IMR-90 (cell line): ENCODE results near the gene MDP1. TPM values are rescaled to one million over a fixed set of nuclear protein-coding genes. Genes with fewer than 3 reads are reported as not detected.
A peak's percentile ranks its signal among the peaks of the same experiment; 100 is the strongest.

Experiments used
- ATAC-seq: fragments of 200-7000 bp; cut with Tn5 transposase; 2 replicates; pipeline ENCODE4 v1.9.1; 2020; ENCODE audit warnings: low read depth, mild to moderate bottlenecking, moderate library complexity
- BruUV-seq: library from RNA; stranded (reverse); fragments of 400-500 nt; replicated peaks from 2 replicates; lab custom pipeline; 2021; lab: Mats Ljungman, UMichigan
- CTCF ChIA-PET: fragments of 300-600 bp; formaldehyde crosslinking; extraction: SDS; loops from one replicate; lab custom pipeline; 2021; ENCODE audit warnings: antibody characterized with exemption; lab: Yijun Ruan, JAX
- POLR2A ChIA-PET: fragments of 300-600 bp; sonication (Branson Sonifier 250); formaldehyde crosslinking; loops from one replicate; lab custom pipeline; 2022; ENCODE audit warnings: antibody characterized with exemption; ENCODE audit not compliant: unreplicated experiment; lab: Charles Lee
- DNase-seq: peaks from one replicate; pipeline ENCODE4 v3.0.0; 2013
- H2AFZ ChIP-seq: replicated peaks from 2 replicates; pipeline ENCODE3; 2013; ENCODE audit warnings: low read length, mild to moderate bottlenecking; ENCODE audit not compliant: poor library complexity
- H2AK5ac ChIP-seq: 2 replicates; pipeline ENCODE4 v1.6.1; 2013; ENCODE audit warnings: low read depth, low read length, inconsistent platforms
- H2AK9ac ChIP-seq: replicated peaks from 2 replicates; pipeline ENCODE3; 2013; ENCODE audit warnings: mild to moderate bottlenecking, low read depth, low read length, moderate library complexity; ENCODE audit not compliant: poor library complexity
- H2BK120ac ChIP-seq: 2 replicates; pipeline ENCODE4 v1.6.1; 2013; ENCODE audit warnings: low read depth, low read length, inconsistent platforms
- H2BK15ac ChIP-seq: 3 replicates; pipeline ENCODE4 v1.6.1; 2013; ENCODE audit warnings: low read depth, low read length, inconsistent platforms
- H2BK20ac ChIP-seq: 2 replicates; pipeline ENCODE4 v1.6.1; 2013; ENCODE audit warnings: low read depth, mild to moderate bottlenecking, inconsistent platforms, low read length, moderate library complexity
- H2BK5ac ChIP-seq: 2 replicates; pipeline ENCODE4 v1.6.1; 2013; ENCODE audit warnings: mild to moderate bottlenecking, low read depth, low read length, inconsistent platforms; ENCODE audit not compliant: poor library complexity, severe bottlenecking
- H3K14ac ChIP-seq: replicated peaks from 2 replicates; pipeline ENCODE4 v1.6.1; 2013; ENCODE audit warnings: low read depth, low read length, inconsistent platforms
- H3K18ac ChIP-seq: 2 replicates; pipeline ENCODE4 v1.6.1; 2013; ENCODE audit warnings: low read depth, low read length, control low read depth
- H3K23ac ChIP-seq: 2 replicates; pipeline ENCODE4 v1.6.1; 2013; ENCODE audit warnings: low read depth, low read length, inconsistent platforms
- H3K27ac ChIP-seq: 2 replicates; pipeline ENCODE4 v1.5.1; 2013; ENCODE audit warnings: mild to moderate bottlenecking, control low read depth, low read length; ENCODE audit not compliant: insufficient read depth
- H3K27me3 ChIP-seq: 2 replicates; pipeline ENCODE4 v1.6.1; 2013; ENCODE audit warnings: low read length; ENCODE audit not compliant: control insufficient read depth, insufficient read depth
- H3K36me3 ChIP-seq: 2 replicates; pipeline ENCODE4 v1.6.1; 2013; ENCODE audit warnings: low read length, mixed read lengths; ENCODE audit not compliant: control insufficient read depth, insufficient read depth
- H3K4ac ChIP-seq: 2 replicates; pipeline ENCODE4 v1.6.1; 2013; ENCODE audit warnings: low read depth, low read length, inconsistent platforms
- H3K4me1 ChIP-seq: 2 replicates; pipeline ENCODE4 v1.6.1; 2013; ENCODE audit warnings: low read length, mixed read lengths; ENCODE audit not compliant: control insufficient read depth, insufficient read depth
- H3K4me2 ChIP-seq: 2 replicates; pipeline ENCODE4 v1.6.1; 2013; ENCODE audit warnings: low read depth, mild to moderate bottlenecking, control low read depth, low read length, moderate library complexity
- H3K4me3 ChIP-seq: 2 replicates; pipeline ENCODE4 v1.5.1; 2013; ENCODE audit warnings: low read depth, mild to moderate bottlenecking, control low read depth, low read length, moderate library complexity; ENCODE audit not compliant: insufficient read depth
- H3K56ac ChIP-seq: 2 replicates; pipeline ENCODE4 v1.6.1; 2013; ENCODE audit warnings: low read length, inconsistent platforms; ENCODE audit not compliant: insufficient read depth; ENCODE audit errors: extremely low read depth
- H3K79me1 ChIP-seq, 2 experiments: 2 replicates each; pipeline ENCODE4 v1.6.1; 2013; ENCODE audit warnings: low read length in 2 of 2, inconsistent platforms in 1 of 2, low read depth in 1 of 2
- H3K9ac ChIP-seq: 2 replicates; pipeline ENCODE4 v1.6.1; 2013; ENCODE audit warnings: low read depth, low read length, control low read depth
- H3K9me1 ChIP-seq: 2 replicates; pipeline ENCODE4 v1.6.1; 2013; ENCODE audit warnings: low read length, inconsistent platforms; ENCODE audit not compliant: insufficient read depth
- H3K9me3 ChIP-seq: 2 replicates; pipeline ENCODE4 v1.6.1; 2013; ENCODE audit warnings: low read length; ENCODE audit not compliant: control insufficient read depth, insufficient read depth
- H4K20me1 ChIP-seq: 2 replicates; pipeline ENCODE4 v1.6.1; 2013; ENCODE audit warnings: low read length, inconsistent platforms; ENCODE audit not compliant: insufficient read depth
- H4K5ac ChIP-seq: 2 replicates; pipeline ENCODE4 v1.6.1; 2013; ENCODE audit warnings: mild to moderate bottlenecking, low read depth, low read length, control low read depth
- H4K8ac ChIP-seq, 2 experiments: 2 replicates each; pipeline ENCODE4 v1.6.1; 2013; ENCODE audit warnings: low read depth in 2 of 2, low read length in 2 of 2, control low read depth in 1 of 2, inconsistent platforms in 1 of 2
- H4K91ac ChIP-seq: 2 replicates; pipeline ENCODE4 v1.6.1; 2013; ENCODE audit warnings: low read depth, low read length, inconsistent platforms; ENCODE audit not compliant: insufficient read depth
- BHLHE40 ChIP-seq: fragments of 150-350 bp; IDR thresholded peaks from 2 replicates; pipeline ENCODE4 v1.6.1; 2016; ENCODE audit warnings: mild to moderate bottlenecking, low read depth, low read length
- CEBPB ChIP-seq: IDR thresholded peaks from 2 replicates; pipeline ENCODE4 v1.6.1; 2012; ENCODE audit warnings: low read depth, low read length, improper control_type of control experiment
- CHD1 ChIP-seq: IDR thresholded peaks from 2 replicates; pipeline ENCODE4 v1.6.1; 2012; ENCODE audit warnings: low read depth, low read length, improper control_type of control experiment
- FOS ChIP-seq: fragments of 150-350 bp; IDR thresholded peaks from 2 replicates; pipeline ENCODE4 v1.6.1; 2016; ENCODE audit warnings: low read depth, low read length
- MAFK ChIP-seq: IDR thresholded peaks from 2 replicates; pipeline ENCODE4 v1.6.1; 2012; ENCODE audit warnings: low read depth, low read length, improper control_type of control experiment
- MAZ ChIP-seq: IDR thresholded peaks from 2 replicates; pipeline ENCODE4 v1.6.1; 2012; ENCODE audit warnings: low read depth, mild to moderate bottlenecking, low read length, improper control_type of control experiment, moderate library complexity, borderline replicate concordance
- MXI1 ChIP-seq: IDR thresholded peaks from 2 replicates; pipeline ENCODE4 v1.6.1; 2012; ENCODE audit warnings: low read depth, mild to moderate bottlenecking, low read length, moderate library complexity, borderline replicate concordance
- NFE2L2 ChIP-seq: fragments of 150-350 bp; IDR thresholded peaks from 2 replicates; pipeline ENCODE4 v1.6.1; 2016; ENCODE audit warnings: low read depth, mild to moderate bottlenecking, low read length
- POLR2A ChIP-seq: IDR thresholded peaks from 2 replicates; pipeline ENCODE4 v1.6.1; 2012; ENCODE audit warnings: mild to moderate bottlenecking, low read depth, low read length
- RAD21 ChIP-seq: IDR thresholded peaks from 2 replicates; pipeline ENCODE4 v1.6.1; 2012; ENCODE audit warnings: low read length, improper control_type of control experiment
- RCOR1 ChIP-seq: IDR thresholded peaks from 2 replicates; pipeline ENCODE4 v1.6.1; 2012; ENCODE audit warnings: mild to moderate bottlenecking, low read length, improper control_type of control experiment; ENCODE audit not compliant: insufficient replicate concordance
- RFX5 ChIP-seq: IDR thresholded peaks from 2 replicates; pipeline ENCODE4 v1.8.0; 2012; ENCODE audit warnings: low read depth, mild to moderate bottlenecking, low read length, moderate library complexity
- SMC3 ChIP-seq: fragments of 150-350 bp; IDR thresholded peaks from 2 replicates; pipeline ENCODE4 v1.6.1; 2016; ENCODE audit warnings: low read depth, mild to moderate bottlenecking, antibody characterized with exemption, low read length, moderate library complexity
- WGBS, 2 experiments: methylation state at CpG; one replicate each; pipeline versions ENCODE4 v1.1.5 to v1.1.7; 2013; ENCODE audit warnings: missing lambda C conversion rate in 2 of 2; ENCODE audit not compliant: insufficient read length in 1 of 2; ENCODE audit errors: extremely low coverage in 2 of 2; 5-methylcytosine and 5-hydroxymethylcytosine counted together
- dilution Hi-C: fragments of 300-500 bp; cut with HindIII; formaldehyde crosslinking; loops from one replicate; pipeline ENCODE4 v1.14.3; 2018; ENCODE audit warnings: low sequenced_read_pairs; ENCODE audit not compliant: unreplicated experiment
- in situ Hi-C: fragments of 300-500 bp; cut with MboI; formaldehyde crosslinking; loops from 3 replicates; pipeline ENCODE4 v1.14.3; 2019; ENCODE audit warnings: low sequenced_read_pairs, inconsistent platforms, mixed read lengths
- intact Hi-C: fragments of 100-400 bp; cut with micrococcal nuclease; formaldehyde crosslinking; loops from 2 replicates; pipeline ENCODE4 v1.10.0; 2022
- polyA plus RNA-seq, 3 experiments: library from polyadenylated mRNA; depleted of rRNA; stranded (reverse); fragments of >200 nt; gene quantifications; 2 replicates each; pipeline ENCODE4 v1.2.3, GENCODE V29; 2012; ENCODE audit warnings: low replicate concordance in 1 of 3
- total RNA-seq: library from RNA; depleted of rRNA; stranded (reverse); fragments of >200 nt; gene quantifications from 2 replicates; pipeline ENCODE4 v1.2.3, GENCODE V29; 2012
- TF ChIP-seq, protein P1 (sequence below): fragments of 150-350 bp; IDR thresholded peaks from 2 replicates; pipeline ENCODE4 v1.6.1; 2016; ENCODE audit warnings: low read depth, mild to moderate bottlenecking, low read length, moderate library complexity, borderline replicate concordance
- TF ChIP-seq, protein P2 (sequence below): fragments of 150-350 bp; IDR thresholded peaks from 2 replicates; pipeline ENCODE4 v1.6.1; 2017; ENCODE audit warnings: mild to moderate bottlenecking, antibody characterized with exemption, low read length, low read depth
- TF ChIP-seq, protein P3 (sequence below): conservative IDR thresholded peaks from 2 replicates; pipeline ENCODE4 v1.5.1; 2012; ENCODE audit warnings: mild to moderate bottlenecking, low read depth, low read length, improper control_type of control experiment

The MDP1 gene
- total and polyA plus RNA-seq, 2 of the 4 experiments (the other 2 are of a cell fraction) = 15.1 to 17.8 TPM

DNA sequence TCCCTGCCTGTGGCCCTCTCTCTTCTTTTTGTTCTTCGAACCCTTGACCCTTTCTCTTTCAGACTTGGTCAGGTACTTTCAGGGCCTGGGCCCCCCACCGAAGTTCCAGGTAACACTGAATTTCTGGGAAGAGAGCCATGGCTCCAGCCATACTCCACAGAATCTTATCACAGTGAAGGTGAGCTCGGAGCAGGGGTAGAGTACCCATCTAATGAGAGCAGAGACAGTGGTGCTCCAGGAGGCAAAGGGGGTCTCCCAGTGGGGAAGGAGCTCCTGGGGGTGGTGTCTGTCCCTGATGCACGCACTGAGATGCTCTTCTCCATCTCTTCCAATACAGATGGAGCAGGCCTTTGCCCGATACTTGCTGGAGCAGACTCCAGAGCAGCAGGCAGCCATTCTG is 50.1 kb downstream of the MDP1 start:
- intact Hi-C loops (no loop called here), dilution Hi-C loops (no loop called here), in situ Hi-C loops (no loop called here)
- Histone ChIP-seq H3K9me1 (peaks cover 9% of the 10 kb centered on the region), H4K5ac (no peak overlapping the region), H3K79me1 (peaks cover 12 to 40% of the 10 kb centered on the region in 2 experiments; a peak in 3 of 4 replicates), H3K36me3 (peaks cover 51% of the 10 kb centered on the region), H3K14ac (no peak overlapping the region), H3K4me2 (no peak overlapping the region), H2BK5ac (no peak overlapping the region), H3K4me1 (peaks cover 5% of the 10 kb centered on the region), H3K23ac (no peak overlapping the region), H3K9ac (no peak overlapping the region), H3K18ac (no peak overlapping the region), H3K56ac (no peak overlapping the region), H2BK20ac (no peak overlapping the region), H4K91ac (no peak overlapping the region), H2AFZ (peak overlapping the region; percentile 17), H2AK9ac (no peak overlapping the region), H2BK120ac (no peak overlapping the region), H2BK15ac (no peak overlapping the region), H3K27ac (no peak overlapping the region), H3K9me3 (no peaks in the 10 kb centered on the region), H4K20me1 (no peaks in the 10 kb centered on the region), H3K27me3 (no peaks in the 10 kb centered on the region), H3K4me3 (no peak overlapping the region), H4K8ac (no peak overlapping the region), H2AK5ac (no peak overlapping the region), H3K4ac (no peak overlapping the region)
- ATAC-seq (no peak), DNase-seq (no peak)
- 100% methylated on average over 1 of the region's 5 CpGs; no CpG with 5 or more reads in 1 of the 2 experiments for WGBS, 2 experiments
- POLR2A ChIA-PET = no interaction called here
- CTCF ChIA-PET = interaction anchor here (0.9 kb wide), 1 partner anchor 12 kb away, joined by 3 read pairs; no protein-coding TSS in a partner anchor
- BruUV-seq = no TSS peak
- TF ChIP-seq, protein P1, sequence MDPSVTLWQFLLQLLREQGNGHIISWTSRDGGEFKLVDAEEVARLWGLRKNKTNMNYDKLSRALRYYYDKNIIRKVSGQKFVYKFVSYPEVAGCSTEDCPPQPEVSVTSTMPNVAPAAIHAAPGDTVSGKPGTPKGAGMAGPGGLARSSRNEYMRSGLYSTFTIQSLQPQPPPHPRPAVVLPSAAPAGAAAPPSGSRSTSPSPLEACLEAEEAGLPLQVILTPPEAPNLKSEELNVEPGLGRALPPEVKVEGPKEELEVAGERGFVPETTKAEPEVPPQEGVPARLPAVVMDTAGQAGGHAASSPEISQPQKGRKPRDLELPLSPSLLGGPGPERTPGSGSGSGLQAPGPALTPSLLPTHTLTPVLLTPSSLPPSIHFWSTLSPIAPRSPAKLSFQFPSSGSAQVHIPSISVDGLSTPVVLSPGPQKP = no peak
- no peak for TF ChIP-seq RAD21
- no peak for TF ChIP-seq MAZ
- TF ChIP-seq CHD1 = no peak
- TF ChIP-seq MAFK = no peak
- no peak for TF ChIP-seq RFX5
- TF ChIP-seq FOS = no peak
- no peak for TF ChIP-seq MXI1
- TF ChIP-seq, protein P2, sequence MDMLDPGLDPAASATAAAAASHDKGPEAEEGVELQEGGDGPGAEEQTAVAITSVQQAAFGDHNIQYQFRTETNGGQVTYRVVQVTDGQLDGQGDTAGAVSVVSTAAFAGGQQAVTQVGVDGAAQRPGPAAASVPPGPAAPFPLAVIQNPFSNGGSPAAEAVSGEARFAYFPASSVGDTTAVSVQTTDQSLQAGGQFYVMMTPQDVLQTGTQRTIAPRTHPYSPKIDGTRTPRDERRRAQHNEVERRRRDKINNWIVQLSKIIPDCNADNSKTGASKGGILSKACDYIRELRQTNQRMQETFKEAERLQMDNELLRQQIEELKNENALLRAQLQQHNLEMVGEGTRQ = no peak
- no peak for TF ChIP-seq POLR2A
- TF ChIP-seq BHLHE40 = no peak
- no peak for TF ChIP-seq NFE2L2
- TF ChIP-seq, protein P3, sequence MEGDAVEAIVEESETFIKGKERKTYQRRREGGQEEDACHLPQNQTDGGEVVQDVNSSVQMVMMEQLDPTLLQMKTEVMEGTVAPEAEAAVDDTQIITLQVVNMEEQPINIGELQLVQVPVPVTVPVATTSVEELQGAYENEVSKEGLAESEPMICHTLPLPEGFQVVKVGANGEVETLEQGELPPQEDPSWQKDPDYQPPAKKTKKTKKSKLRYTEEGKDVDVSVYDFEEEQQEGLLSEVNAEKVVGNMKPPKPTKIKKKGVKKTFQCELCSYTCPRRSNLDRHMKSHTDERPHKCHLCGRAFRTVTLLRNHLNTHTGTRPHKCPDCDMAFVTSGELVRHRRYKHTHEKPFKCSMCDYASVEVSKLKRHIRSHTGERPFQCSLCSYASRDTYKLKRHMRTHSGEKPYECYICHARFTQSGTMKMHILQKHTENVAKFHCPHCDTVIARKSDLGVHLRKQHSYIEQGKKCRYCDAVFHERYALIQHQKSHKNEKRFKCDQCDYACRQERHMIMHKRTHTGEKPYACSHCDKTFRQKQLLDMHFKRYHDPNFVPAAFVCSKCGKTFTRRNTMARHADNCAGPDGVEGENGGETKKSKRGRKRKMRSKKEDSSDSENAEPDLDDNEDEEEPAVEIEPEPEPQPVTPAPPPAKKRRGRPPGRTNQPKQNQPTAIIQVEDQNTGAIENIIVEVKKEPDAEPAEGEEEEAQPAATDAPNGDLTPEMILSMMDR = no peak
- no peak for TF ChIP-seq RCOR1
- TF ChIP-seq SMC3 = no peak
- TF ChIP-seq CEBPB = no peak
